GM23338 (cell line): ENCODE data around the gene GFER. TPM values are rescaled to one million over a fixed set of nuclear protein-coding genes. Genes with fewer than 3 reads are reported as not detected.

Source experiments
- ATAC-seq: fragments of 200-7000 bp; cut with Tn5 transposase; 3 replicates; pipeline ENCODE4 v1.9.1; 2020
- DNase-seq: peaks from one replicate; pipeline ENCODE4 v3.0.0-alpha.2; 2015; ENCODE audit warnings: low spot score
- H2AFZ ChIP-seq: fragments of 200-600 bp; sonication (generic); 2 replicates; pipeline ENCODE4 v1.8.0; 2016; ENCODE audit warnings: antibody characterized with exemption, mild to moderate bottlenecking, moderate library complexity
- H3F3A ChIP-seq: fragments of 200-600 bp; sonication (generic); replicated peaks from 2 replicates; pipeline ENCODE4 v1.8.0; 2017; ENCODE audit warnings: antibody characterized with exemption, mixed run types, low read depth
- H3K27ac ChIP-seq: fragments of 200-600 bp; sonication (generic); 2 replicates; pipeline ENCODE4 v1.6.1; 2016; ENCODE audit warnings: low read depth
- H3K27me3 ChIP-seq: fragments of 200-600 bp; sonication (generic); 2 replicates; pipeline ENCODE4 v1.8.0; 2016; ENCODE audit warnings: mild to moderate bottlenecking, mixed run types, moderate library complexity; ENCODE audit not compliant: insufficient read depth
- H3K36me3 ChIP-seq: fragments of 200-600 bp; sonication (generic); 2 replicates; pipeline ENCODE4 v1.8.0; 2016; ENCODE audit warnings: mild to moderate bottlenecking; ENCODE audit not compliant: insufficient read depth
- H3K4me1 ChIP-seq: fragments of 200-600 bp; sonication (generic); 2 replicates; pipeline ENCODE4 v1.8.0; 2016; ENCODE audit warnings: mild to moderate bottlenecking, moderate library complexity; ENCODE audit not compliant: insufficient read depth
- H3K4me2 ChIP-seq: fragments of 200-600 bp; sonication (generic); 2 replicates; pipeline ENCODE4 v1.7.1; 2017; ENCODE audit warnings: mixed run types
- H3K4me3 ChIP-seq: fragments of 200-600 bp; sonication (generic); 2 replicates; pipeline ENCODE4 v1.6.1; 2016; ENCODE audit warnings: mixed run types
- H3K79me2 ChIP-seq: fragments of 200-600 bp; sonication (generic); replicated peaks from 2 replicates; pipeline ENCODE4 v1.8.0; 2017; ENCODE audit warnings: mild to moderate bottlenecking; ENCODE audit not compliant: insufficient read depth
- H3K9me2 ChIP-seq: fragments of 200-600 bp; sonication (generic); 2 replicates; pipeline ENCODE4 v1.8.0; 2017; ENCODE audit not compliant: insufficient read depth
- H4K20me1 ChIP-seq: fragments of 200-600 bp; sonication (generic); replicated peaks from 2 replicates; pipeline ENCODE4 v1.8.0; 2017; ENCODE audit warnings: mild to moderate bottlenecking; ENCODE audit not compliant: insufficient read depth
- H3K27ac Mint-ChIP-seq: 2 replicates; pipeline ENCODE4 v1.8.0; 2020; ENCODE audit warnings: inconsistent platforms, mild to moderate bottlenecking, moderate library complexity, mixed read lengths
- H3K27me3 Mint-ChIP-seq: 3 replicates; pipeline ENCODE4 v1.8.0; 2022; ENCODE audit warnings: low read depth, mild to moderate bottlenecking, moderate library complexity, mixed read lengths, inconsistent platforms; ENCODE audit not compliant: insufficient read depth, poor library complexity
- H3K36me3 Mint-ChIP-seq: 3 replicates; pipeline ENCODE4 v1.8.0; 2021; ENCODE audit warnings: low read depth, mild to moderate bottlenecking, inconsistent platforms, moderate library complexity, mixed read lengths
- H3K4me1 Mint-ChIP-seq: 3 replicates; pipeline ENCODE4 v1.8.0; 2020; ENCODE audit warnings: mild to moderate bottlenecking, inconsistent platforms, mixed read lengths
- H3K4me3 Mint-ChIP-seq: 3 replicates; pipeline ENCODE4 v1.8.0; 2021; ENCODE audit warnings: moderate library complexity, mild to moderate bottlenecking, inconsistent platforms, mixed read lengths
- H3K9me3 Mint-ChIP-seq: 3 replicates; pipeline ENCODE4 v1.8.0; 2020; ENCODE audit warnings: moderate library complexity, mild to moderate bottlenecking, inconsistent platforms, mixed read lengths
- CREB1 ChIP-seq: fragments of 250-450 bp; sonication (Bioruptor Pico); IDR thresholded peaks from 2 replicates; pipeline ENCODE4 v1.5.0; 2020; ENCODE audit warnings: low read depth, mild to moderate bottlenecking, moderate library complexity
- CTCF ChIP-seq, 2 experiments: fragments of 200-600 bp in 1 of 2; sonication (generic) in 1 of 2; conservative IDR thresholded peaks; 2 replicates each; pipeline versions ENCODE4 v1.5.1 to v1.6.1; 2016 to 2017; ENCODE audit warnings: antibody characterized with exemption in 2 of 2, low read depth in 2 of 2, mild to moderate bottlenecking in 2 of 2, moderate library complexity in 1 of 2
- EZH2 ChIP-seq: fragments of 200-600 bp; sonication (generic); IDR thresholded peaks from one replicate; pipeline ENCODE4 v1.8.0; 2017; ENCODE audit warnings: antibody characterized with exemption, mild to moderate bottlenecking, low read depth; ENCODE audit not compliant: unreplicated experiment
- EZH2phosphoT487 ChIP-seq: fragments of 200-600 bp; sonication (generic); IDR thresholded peaks from one replicate; pipeline ENCODE4 v1.8.1; 2018; ENCODE audit warnings: antibody characterized with exemption; ENCODE audit not compliant: unreplicated experiment
- POLR2AphosphoS5 ChIP-seq: IDR thresholded peaks from 2 replicates; pipeline ENCODE4 v1.6.1; 2016; ENCODE audit warnings: antibody characterized with exemption, low read depth
- REST ChIP-seq: IDR thresholded peaks from one replicate; pipeline ENCODE4 v1.6.1; 2018; ENCODE audit warnings: antibody characterized with exemption; ENCODE audit not compliant: unreplicated experiment
- STAT1 ChIP-seq: IDR thresholded peaks from one replicate; pipeline ENCODE4 v1.6.1; 2016; ENCODE audit warnings: antibody characterized with exemption; ENCODE audit not compliant: unreplicated experiment
- ZNF462 ChIP-seq: fragments of 250-450 bp; sonication (Bioruptor Pico); IDR thresholded peaks from 2 replicates; pipeline ENCODE4 v1.5.0; 2020; ENCODE audit warnings: mild to moderate bottlenecking, moderate library complexity
- polyA plus RNA-seq: library from polyadenylated mRNA; unstranded; fragments of >200 nt; fragmentation: Nextera tagmentation; extraction: Ambion mirVana; gene quantifications from 2 replicates; pipeline ENCODE4 v1.2.1, GENCODE V29; 2016
- total RNA-seq: library from RNA; depleted of rRNA; stranded (reverse); fragments of >200 nt; shearing (Covaris generic); gene quantifications from 2 replicates; pipeline ENCODE4 v1.2.3, GENCODE V29; 2014

The GFER gene
- total and polyA plus RNA-seq, 2 experiments from 2014 or later: 40.1 to 64.5 TPM

GRCh38 chr16:2008009-2008526 lies 24.1 kb downstream of the GFER start:
- peak overlapping the region; percentile 97 for H3K4me2 ChIP-seq
- H3K79me2 ChIP-seq: peaks cover 42% of the 10 kb centered on the region
- H3K4me3 ChIP-seq: peak overlapping the region; percentile 91
- H3K27ac ChIP-seq: no peak overlapping the region
- H3K4me1 Mint-ChIP-seq: peaks cover 37% of the 10 kb centered on the region
- ATAC-seq (no peak), DNase-seq (no peak)
- no peak for TF ChIP-seq ZNF462 (CRISPR knock-in tag)
- TF ChIP-seq CREB1: no peak
- no peak for TF ChIP-seq EZH2
- TF ChIP-seq STAT1: no peak
- no peak for TF ChIP-seq CTCF (conservative IDR thresholded peaks at IDR 0.05; ENCODE audit: low read depth in 2 of 2)
- TF ChIP-seq REST: no peak
- TF ChIP-seq POLR2AphosphoS5: no peak
- no peak for TF ChIP-seq EZH2phosphoT487
- H3K27me3 Mint-ChIP-seq: peaks cover 15% of the 10 kb centered on the region
- H3K4me3 Mint-ChIP-seq: peak overlapping the region; percentile 74
- H3K27ac Mint-ChIP-seq: no peak overlapping the region; the same call in 1 of the 2 replicates
- H3K4me1 ChIP-seq: peaks cover 22% of the 10 kb centered on the region
- H3F3A ChIP-seq: peaks cover 28% of the 10 kb centered on the region; the same call in 1 of the 2 replicates
- H4K20me1 ChIP-seq: peaks cover 36% of the 10 kb centered on the region
- H3K36me3 ChIP-seq: no peaks in the 10 kb centered on the region
- H3K9me3 Mint-ChIP-seq: no peaks in the 10 kb centered on the region
- H3K36me3 Mint-ChIP-seq: peaks cover 11% of the 10 kb centered on the region
- H3K9me2 ChIP-seq: no peaks in the 10 kb centered on the region
- no peaks in the 10 kb centered on the region for H3K27me3 ChIP-seq
- no peak overlapping the region for H2AFZ ChIP-seq
